SK-N-MC (cell line): ENCODE results near the gene AOAH.

Source experiments
- EZH2 ChIP-seq: fragments of 200-600 bp; sonication (generic); IDR thresholded peaks from one replicate; pipeline ENCODE4 v1.6.1; 2017; ENCODE audit warnings: antibody characterized with exemption
- FOXP2 ChIP-seq: optimal IDR thresholded peaks from 2 replicates; pipeline ENCODE3; 2011; ENCODE audit warnings: mild to moderate bottlenecking, moderate library complexity; ENCODE audit not compliant: insufficient read depth; ENCODE audit errors: extremely low read length, control extremely low read depth
- POLR2AphosphoS5 ChIP-seq: IDR thresholded peaks from 2 replicates; pipeline ENCODE4 v1.6.1; 2012; ENCODE audit warnings: mild to moderate bottlenecking, low read depth, low read length, borderline replicate concordance

DNA sequence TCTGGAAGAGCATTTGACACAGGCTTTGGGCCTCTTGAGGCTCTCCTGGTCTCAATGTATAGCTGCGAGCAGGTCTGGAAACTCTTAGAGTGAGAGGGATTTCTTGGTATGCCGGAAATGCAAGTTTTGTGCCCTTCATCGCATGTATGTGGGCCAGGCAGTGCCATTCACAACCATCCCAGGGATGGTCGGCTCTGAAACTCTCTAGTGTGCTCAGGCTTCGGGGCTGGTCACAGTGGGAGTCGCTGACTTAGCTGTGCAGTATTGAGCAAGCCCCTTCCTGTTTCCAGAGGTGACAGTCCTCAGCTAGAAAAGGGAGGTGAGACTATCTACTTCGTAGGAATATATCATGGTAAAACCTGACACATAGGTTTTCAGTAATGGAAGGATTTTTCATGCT is 2.0 kb upstream of the AOAH start:
- TF ChIP-seq POLR2AphosphoS5: no peak
- TF ChIP-seq EZH2: no peak
- TF ChIP-seq FOXP2: no peak
